ENCODE results near the gene COL28A1.

GRCh38 chr7:7333610-7334009 is 202.1 kb downstream of the COL28A1 start:
- TF ChIP-seq ZBTB48 (tag by site-specific recombination; IDR thresholded peaks at IDR 0.05) (no peak), ZNF645 (tag by site-specific recombination; IDR thresholded peaks at IDR 0.05) (no peak), CTCF (tag by site-specific recombination; IDR thresholded peaks at IDR 0.05) (no peak), ZNF600 (tag by site-specific recombination; IDR thresholded peaks at IDR 0.05) (no peak), ZNF76 (tag by site-specific recombination; IDR thresholded peaks at IDR 0.05; ENCODE audit: borderline replicate concordance, low read depth) (no peak), KLF16 (tag by site-specific recombination; IDR thresholded peaks at IDR 0.05) (no peak), ZNF146 (tag by site-specific recombination; IDR thresholded peaks at IDR 0.05) (no peak), TCF7L2 (IDR thresholded peaks at IDR 0.05; ENCODE audit: borderline replicate concordance, low read depth, low read length) (no peak)
